Activated CD4-positive, alpha-beta memory T cell treated with anti-CD3 and anti-CD28 coated beads, Interleukin-2, amount 10 ng/mL, durations not matched to agents 7 days and 5 days (primary cell): ENCODE data around the gene GOLPH3. TPM values are rescaled to one million over a fixed set of nuclear protein-coding genes. Genes with fewer than 3 reads are reported as not detected.
"Not testable (repeated sequence)": the region's sequence is repeated elsewhere in the genome, so short reads cannot be mapped to it uniquely, and the experiment has no call there.

Source experiments
- CTCF ChIA-PET: fragments of 350-600 bp; sonication (Branson Sonifier 250); formaldehyde crosslinking; loops from one replicate; lab custom pipeline; 2021; ENCODE audit warnings: antibody characterized with exemption, inconsistent platforms; lab: Charles Lee
- POLR2A ChIA-PET: fragments of 350-600 bp; sonication (Branson Sonifier 250); formaldehyde crosslinking; loops from one replicate; lab custom pipeline; 2021; ENCODE audit warnings: antibody characterized with exemption; lab: Charles Lee
- DNase-seq: peaks from one replicate; pipeline ENCODE4 v3.0.0-alpha.2; 2020
- H3K27ac Mint-ChIP-seq: one replicate; pipeline ENCODE4 v1.8.0; 2021; ENCODE audit warnings: mild to moderate bottlenecking, mixed read lengths
- H3K27me3 Mint-ChIP-seq: one replicate; pipeline ENCODE4 v1.8.0; 2021; ENCODE audit warnings: mixed read lengths
- H3K36me3 Mint-ChIP-seq: one replicate; pipeline ENCODE4 v1.8.0; 2021; ENCODE audit warnings: low read depth, mixed read lengths
- H3K4me1 Mint-ChIP-seq: one replicate; pipeline ENCODE4 v1.8.0; 2021; ENCODE audit warnings: mixed read lengths
- H3K4me3 Mint-ChIP-seq: one replicate; pipeline ENCODE4 v1.8.0; 2021; ENCODE audit warnings: mild to moderate bottlenecking, mixed read lengths
- H3K9me3 Mint-ChIP-seq: one replicate; pipeline ENCODE4 v1.8.0; 2021; ENCODE audit warnings: mixed read lengths
- total RNA-seq, 2 experiments: library from RNA; stranded (reverse); gene quantifications; one replicate each; pipeline ENCODE4 v1.2.3, GENCODE V29; 2021

Gene GOLPH3
- total RNA-seq, 2 experiments from 2014 or later = 81.6 to 86.8 TPM

DNA sequence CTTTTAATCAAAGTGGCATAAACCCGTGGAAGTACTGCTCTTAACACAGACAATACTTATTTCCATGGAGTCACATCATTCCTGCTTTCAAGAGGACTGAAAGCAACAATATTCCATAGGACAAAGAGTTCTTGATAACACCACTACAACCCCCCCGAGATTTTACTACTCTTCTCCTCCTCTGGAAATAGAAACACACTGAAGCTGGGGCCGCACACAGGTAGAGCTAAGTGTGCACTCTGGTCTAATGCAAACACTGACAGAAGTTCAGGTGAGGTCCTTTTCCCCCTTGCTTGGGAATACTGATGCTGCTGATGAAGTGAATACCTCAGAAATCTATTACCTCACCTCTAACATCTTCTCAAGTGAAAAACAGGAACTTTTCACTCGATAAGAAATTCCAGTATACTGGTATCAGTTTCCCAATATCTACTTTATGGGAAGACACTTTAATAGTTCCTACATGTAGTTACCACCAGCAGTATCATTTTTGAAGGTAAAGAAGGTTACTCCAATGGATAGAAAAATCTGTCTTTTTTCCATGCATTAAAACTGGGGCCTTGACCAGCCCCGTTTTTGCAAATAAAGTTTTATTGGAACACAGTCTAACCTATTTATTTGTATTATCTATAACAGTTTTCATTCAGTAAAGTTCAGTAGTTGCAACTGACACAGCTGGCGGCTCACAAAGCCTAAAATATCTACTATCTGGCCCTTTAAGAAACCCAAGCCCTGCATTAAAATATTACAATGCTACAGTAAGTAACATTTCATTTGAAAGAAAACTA lies 50.0 kb downstream of the GOLPH3 start:
- ChIA-PET POLR2A (no interaction called here), CTCF (interaction anchor here (0.6 kb wide), 1 partner anchor 148 kb away, joined by 7 read pairs; no protein-coding TSS in a partner anchor)
- Mint-ChIP-seq H3K36me3 (peaks cover 66% of the 10 kb centered on the region), H3K27ac (no peak overlapping the region), H3K4me1 (peaks cover 15% of the 10 kb centered on the region), H3K27me3 (no peaks in the 10 kb centered on the region), H3K9me3 (no peaks in the 10 kb centered on the region), H3K4me3 (no peak overlapping the region)
- DNase-seq = no peak

GRCh38 chr5:32123058-32123805 lies 50.9 kb downstream of the GOLPH3 start:
- Mint-ChIP-seq H3K4me1 (peaks cover 12% of the 10 kb centered on the region), H3K27ac (no peak overlapping the region), H3K36me3 (peaks cover 63% of the 10 kb centered on the region), H3K4me3 (no peak overlapping the region), H3K27me3 (no peaks in the 10 kb centered on the region), H3K9me3 (no peaks in the 10 kb centered on the region)
- ChIA-PET CTCF (interaction anchor here (0.6 kb wide), 1 partner anchor 147 kb away, joined by 7 read pairs; no protein-coding TSS in a partner anchor), POLR2A (no interaction called here)
- no peak for DNase-seq

GRCh38 chr5:32118922-32119321 lies 55.2 kb downstream of the GOLPH3 start:
- H3K27me3 Mint-ChIP-seq, H3K27ac Mint-ChIP-seq, CTCF ChIA-PET, DNase-seq, H3K4me3 Mint-ChIP-seq, H3K9me3 Mint-ChIP-seq, POLR2A ChIA-PET: not testable (repeated sequence)
- Mint-ChIP-seq H3K4me1 (peaks cover 28% of the 10 kb centered on the region), H3K36me3 (peaks cover 64% of the 10 kb centered on the region)

- ChIA-PET POLR2A (no interaction called here), CTCF (no interaction called here)
- peak overlapping the region; percentile 26 for H3K27ac Mint-ChIP-seq
- no peaks in the 10 kb centered on the region for H3K27me3 Mint-ChIP-seq
- no peak for DNase-seq
- H3K4me1 Mint-ChIP-seq = peaks cover 25% of the 10 kb centered on the region
- H3K9me3 Mint-ChIP-seq = no peaks in the 10 kb centered on the region
- H3K36me3 Mint-ChIP-seq = peaks cover 57% of the 10 kb centered on the region
- H3K4me3 Mint-ChIP-seq = no peak overlapping the region
Measured at GRCh38 chr5:32116574-32117313, 57.4 kb downstream of the GOLPH3 start.

DNA sequence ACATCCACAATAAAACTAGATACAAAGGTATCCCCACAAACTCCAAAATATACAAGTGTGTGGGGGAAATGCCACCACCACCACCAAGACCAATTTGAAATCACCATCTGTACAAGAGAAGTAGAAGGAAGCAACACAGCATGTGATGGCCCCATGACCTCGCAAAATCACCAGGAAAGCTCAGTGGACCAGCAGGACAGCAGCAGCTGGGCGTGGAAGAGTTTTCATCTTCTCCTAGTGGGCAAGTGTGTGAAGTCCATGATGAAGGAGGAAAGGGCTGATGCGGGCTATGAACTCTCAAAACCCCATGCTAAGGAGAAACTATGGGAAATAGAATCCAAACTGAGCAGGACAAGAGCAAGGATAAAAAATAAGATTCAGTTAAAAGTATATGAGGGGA lies 58.1 kb downstream of the GOLPH3 start:
- H3K9me3 Mint-ChIP-seq = no peaks in the 10 kb centered on the region
- peaks cover 56% of the 10 kb centered on the region for H3K36me3 Mint-ChIP-seq
- H3K27ac Mint-ChIP-seq = peak overlapping the region; percentile 26
- H3K4me3 Mint-ChIP-seq = no peak overlapping the region
- DNase-seq = no peak
- ChIA-PET CTCF (no interaction called here), POLR2A (no interaction called here)
- peaks cover 23% of the 10 kb centered on the region for H3K4me1 Mint-ChIP-seq
- no peaks in the 10 kb centered on the region for H3K27me3 Mint-ChIP-seq

- Mint-ChIP-seq H3K36me3 (peaks cover 30% of the 10 kb centered on the region), H3K27me3 (no peaks in the 10 kb centered on the region), H3K4me1 (no peaks in the 10 kb centered on the region), H3K27ac (no peak overlapping the region), H3K9me3 (no peaks in the 10 kb centered on the region), H3K4me3 (no peak overlapping the region)
- DNase-seq = no peak
- CTCF ChIA-PET = interaction anchor here (1.5 kb wide), 1 partner anchor 219 kb away, joined by 4 read pairs; no protein-coding TSS in a partner anchor
- POLR2A ChIA-PET = no interaction called here
Measured at GRCh38 chr5:32110111-32110696, 63.9 kb downstream of the GOLPH3 start.

DNA sequence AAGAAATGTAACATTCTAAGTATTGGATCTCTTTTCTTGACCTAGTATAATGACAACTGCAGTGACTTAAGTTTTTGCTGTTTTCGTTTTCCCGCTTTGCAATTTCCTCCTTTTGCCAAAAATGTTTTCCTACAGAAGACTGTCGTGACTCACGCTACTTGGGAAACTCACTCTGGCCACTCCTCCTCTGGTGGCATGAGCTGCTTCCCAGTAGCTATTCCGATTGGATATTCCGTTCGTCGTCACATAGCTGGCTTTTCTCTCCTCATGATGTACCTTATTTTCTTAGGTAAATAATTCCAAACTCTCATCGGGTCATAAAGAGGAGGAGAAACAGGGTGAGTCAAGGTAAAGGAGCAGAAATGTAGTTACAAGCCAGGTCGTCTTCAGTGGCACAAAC lies 64.9 kb downstream of the GOLPH3 start:
- POLR2A ChIA-PET = no interaction called here
- Mint-ChIP-seq H3K9me3 (no peaks in the 10 kb centered on the region), H3K27ac (no peak overlapping the region), H3K4me3 (no peak overlapping the region), H3K27me3 (no peaks in the 10 kb centered on the region), H3K36me3 (peaks cover 25% of the 10 kb centered on the region), H3K4me1 (no peaks in the 10 kb centered on the region)
- no peak for DNase-seq
- CTCF ChIA-PET = interaction anchor here (1.5 kb wide), 1 partner anchor 220 kb away, joined by 4 read pairs; no protein-coding TSS in a partner anchor

DNA sequence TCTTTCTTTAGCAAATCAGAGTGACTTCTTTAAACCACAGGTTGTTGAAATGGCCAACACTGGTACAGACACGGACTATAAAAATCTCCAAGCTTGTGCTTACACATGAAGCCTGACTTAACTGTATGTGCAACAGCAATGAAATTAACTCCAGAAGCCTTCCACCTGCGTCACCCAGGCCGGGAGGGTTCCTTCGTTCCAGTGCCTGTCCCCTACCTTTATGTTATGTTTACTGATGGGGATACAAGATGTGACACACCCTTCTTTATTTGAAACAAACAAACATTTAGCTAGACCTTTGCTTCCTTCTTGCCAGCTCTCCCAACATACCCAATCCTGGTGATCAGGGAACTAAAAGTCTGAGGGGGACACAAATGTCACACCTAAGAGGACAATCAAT lies 66.0 kb downstream of the GOLPH3 start:
- peaks cover 33% of the 10 kb centered on the region for H3K36me3 Mint-ChIP-seq
- ChIA-PET POLR2A (no interaction called here), CTCF (interaction anchor here (2.5 kb wide), 1 partner anchor 15 kb away, joined by 9 read pairs; no protein-coding TSS in a partner anchor)
- H3K9me3 Mint-ChIP-seq = no peaks in the 10 kb centered on the region
- H3K27me3 Mint-ChIP-seq = no peaks in the 10 kb centered on the region
- H3K27ac Mint-ChIP-seq = no peak overlapping the region
- H3K4me3 Mint-ChIP-seq = no peak overlapping the region
- no peak for DNase-seq
- H3K4me1 Mint-ChIP-seq = no peaks in the 10 kb centered on the region

DNA sequence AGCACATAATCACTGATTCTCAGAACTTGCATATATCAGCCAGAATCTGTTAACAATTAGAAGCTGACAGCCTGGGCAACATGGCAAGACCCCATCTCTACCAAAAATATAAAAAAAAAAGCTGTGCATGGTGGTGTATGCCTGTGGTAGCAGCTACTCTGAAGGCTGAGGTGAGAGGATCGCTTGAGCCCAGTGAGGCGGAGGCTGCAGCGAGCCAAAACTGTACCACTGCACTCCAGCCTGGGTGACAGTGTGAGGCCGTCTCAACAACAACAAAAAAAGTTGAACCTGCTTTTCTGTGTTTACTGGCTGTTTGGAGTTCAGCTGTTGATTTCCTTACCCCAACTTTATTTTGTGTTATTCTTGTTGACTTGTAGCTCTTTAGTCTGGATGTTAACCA lies 66.8 kb downstream of the GOLPH3 start:
- ChIA-PET POLR2A (no interaction called here), CTCF (interaction anchor here (0.6 to 2.5 kb wide), 3 partner anchors 14 to 382 kb away, joined by 4 to 9 read pairs (median 4); no protein-coding TSS in a partner anchor)
- no peaks in the 10 kb centered on the region for H3K27me3 Mint-ChIP-seq

GRCh38 chr5:32103521-32103920 lies 70.6 kb downstream of the GOLPH3 start:
- no peak for DNase-seq
- CTCF ChIA-PET = no interaction called here
- Mint-ChIP-seq H3K4me3 (no peak overlapping the region), H3K36me3 (peaks cover 25% of the 10 kb centered on the region), H3K27ac (no peak overlapping the region), H3K27me3 (no peaks in the 10 kb centered on the region), H3K4me1 (no peaks in the 10 kb centered on the region), H3K9me3 (no peaks in the 10 kb centered on the region)
- POLR2A ChIA-PET = no interaction called here

More for the DNA sequence above, 66.8 kb downstream of the GOLPH3 start:
- Mint-ChIP-seq H3K27ac (no peak overlapping the region), H3K9me3 (no peaks in the 10 kb centered on the region), H3K4me3 (no peak overlapping the region), H3K36me3 (peaks cover 35% of the 10 kb centered on the region), H3K4me1 (no peaks in the 10 kb centered on the region)
- DNase-seq = no peak

DNA sequence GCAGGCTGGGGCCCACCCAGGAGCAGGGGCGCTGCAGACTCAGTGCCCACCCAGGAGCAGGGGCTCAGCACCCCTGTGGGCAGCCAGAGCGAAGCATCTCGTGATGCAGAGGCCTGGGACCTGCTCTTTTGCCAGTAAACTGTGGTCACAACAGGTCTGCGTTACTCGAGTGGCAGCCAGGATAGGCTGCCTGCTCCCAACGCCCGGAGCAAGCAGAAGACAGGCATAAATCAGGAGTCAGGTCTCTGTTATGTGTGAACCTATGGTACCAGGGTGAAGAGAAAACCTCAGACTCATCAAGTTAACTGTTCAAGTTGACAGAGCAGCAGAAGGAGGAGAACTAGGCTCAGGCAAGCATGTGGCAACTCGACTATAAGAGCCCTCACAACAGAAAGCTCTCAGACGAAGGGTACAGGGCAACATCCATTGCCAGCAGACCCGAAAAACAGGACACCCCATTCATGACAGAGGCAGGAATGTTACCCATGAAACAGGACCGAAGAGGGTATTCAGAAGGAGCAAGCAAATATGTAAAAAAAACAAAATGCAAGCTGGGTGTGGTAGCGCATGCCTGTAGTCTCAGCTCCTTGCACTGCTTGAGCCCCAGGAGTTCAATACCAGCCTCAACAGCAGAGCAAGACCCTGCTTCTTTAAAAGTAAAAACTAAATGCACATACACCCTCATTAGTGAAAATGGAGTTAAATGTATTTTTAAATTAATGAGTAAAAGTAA lies 71.7 kb downstream of the GOLPH3 start:
- POLR2A ChIA-PET = no interaction called here
- H3K9me3 Mint-ChIP-seq = no peaks in the 10 kb centered on the region
- peaks cover 25% of the 10 kb centered on the region for H3K36me3 Mint-ChIP-seq
- no peak overlapping the region for H3K27ac Mint-ChIP-seq
- no peak overlapping the region for H3K4me3 Mint-ChIP-seq
- H3K4me1 Mint-ChIP-seq = no peaks in the 10 kb centered on the region
- CTCF ChIA-PET = no interaction called here
- H3K27me3 Mint-ChIP-seq = no peaks in the 10 kb centered on the region
- DNase-seq = no peak

- Mint-ChIP-seq H3K27ac (no peak overlapping the region), H3K36me3 (peaks cover 24% of the 10 kb centered on the region), H3K4me3 (no peak overlapping the region), H3K4me1 (no peaks in the 10 kb centered on the region), H3K9me3 (no peaks in the 10 kb centered on the region), H3K27me3 (no peaks in the 10 kb centered on the region)
- DNase-seq = no peak
- ChIA-PET CTCF (no interaction called here), POLR2A (no interaction called here)
Measured at GRCh38 chr5:32100691-32101302, 73.3 kb downstream of the GOLPH3 start.
